Heart left ventricle (tissue), 13 donors: ENCODE measurements around the gene DEPP1.
A peak's percentile ranks its signal among the peaks of the same experiment; 100 is the strongest.

Experiments
- POLR2A ChIP-seq, 2 donors: fragments of 450-650 bp; IDR thresholded peaks; one replicate each; pipeline ENCODE4 v1.6.1; 2017; ENCODE audit warnings: antibody characterized with exemption in 2 of 2, mild to moderate bottlenecking in 2 of 2, moderate library complexity in 2 of 2
- TF ChIP-seq, protein P1 (sequence below), 12 donors: fragments of 200-600 bp; sonication (generic) in 4 of 12; IDR thresholded peaks; one replicate each; pipeline versions ENCODE4 v1.5.0 to v1.8.0; 2018 to 2022; ENCODE audit warnings: antibody characterized with exemption in 12 of 12, mild to moderate bottlenecking in 5 of 12
- donor health status: ischemic (EF 13 %, LVEDD 7.1; RV severe dilation, severe dysfunction).
- donor health status: DM: no; HTN: yes; CAD: no.
- donor health status: DM: no; HTN: no; CAD: no.
- donor health status: ischemic (EF 25% LVEDD 6.9; RV normal size, moderate dysfunction).
- donor health status: ischemic (EF 25% LVEDD 5.7; RV mildly dilated, moderate dysfunction).
- donor health status: ischemic (EF 35%, LVEDD 5.7; RV mildly dilated, moderate dysfunction).
- donor health status: nonischemic (EF 11% LVEDD 7.7; RV severe dilation, severe dysfunction).
- donor health status: DM: yes; HTN: yes; CAD: no.
- donor health status: PGD.
- donor health status: ischemic (EF 29% LVEDD 5.4; RV normal size, mild dysfunction).
- donor health status: nonischemic (EF 23%, LVEDD 6.1; RV moderate dilation, normal function).

DNA sequence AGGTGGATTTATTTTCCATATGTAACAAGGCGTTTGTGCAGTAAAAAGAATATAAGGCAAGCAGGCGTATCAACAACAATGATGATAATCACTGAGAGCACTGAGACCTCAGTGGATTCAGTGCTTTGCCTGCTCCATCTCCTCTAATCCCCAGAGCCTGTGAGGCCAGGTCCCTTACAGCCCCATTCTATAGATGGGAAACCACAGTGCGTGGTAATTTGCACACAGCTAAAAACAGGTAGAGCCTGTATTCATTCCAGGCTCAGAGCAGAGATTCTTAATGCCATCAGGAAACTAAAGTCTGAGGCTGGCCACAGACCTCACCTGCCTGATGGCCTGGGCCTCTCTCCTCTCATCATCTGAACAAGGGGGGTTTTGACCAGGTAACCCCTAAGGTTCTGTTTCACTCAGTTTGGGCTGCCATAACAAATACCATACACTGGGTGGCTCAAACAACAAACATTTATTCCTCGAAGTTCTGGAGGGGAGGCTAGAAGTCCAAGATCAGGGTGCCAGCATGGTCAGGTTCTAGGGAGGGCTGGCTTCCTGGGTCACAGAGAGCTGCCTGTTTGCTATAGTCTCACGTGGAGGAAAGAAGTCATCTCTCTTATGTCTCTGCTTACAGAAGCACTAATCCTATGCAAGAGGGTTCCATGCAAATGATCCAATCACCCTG lies 29.3 kb downstream of the DEPP1 start:
- TF ChIP-seq, protein P1, sequence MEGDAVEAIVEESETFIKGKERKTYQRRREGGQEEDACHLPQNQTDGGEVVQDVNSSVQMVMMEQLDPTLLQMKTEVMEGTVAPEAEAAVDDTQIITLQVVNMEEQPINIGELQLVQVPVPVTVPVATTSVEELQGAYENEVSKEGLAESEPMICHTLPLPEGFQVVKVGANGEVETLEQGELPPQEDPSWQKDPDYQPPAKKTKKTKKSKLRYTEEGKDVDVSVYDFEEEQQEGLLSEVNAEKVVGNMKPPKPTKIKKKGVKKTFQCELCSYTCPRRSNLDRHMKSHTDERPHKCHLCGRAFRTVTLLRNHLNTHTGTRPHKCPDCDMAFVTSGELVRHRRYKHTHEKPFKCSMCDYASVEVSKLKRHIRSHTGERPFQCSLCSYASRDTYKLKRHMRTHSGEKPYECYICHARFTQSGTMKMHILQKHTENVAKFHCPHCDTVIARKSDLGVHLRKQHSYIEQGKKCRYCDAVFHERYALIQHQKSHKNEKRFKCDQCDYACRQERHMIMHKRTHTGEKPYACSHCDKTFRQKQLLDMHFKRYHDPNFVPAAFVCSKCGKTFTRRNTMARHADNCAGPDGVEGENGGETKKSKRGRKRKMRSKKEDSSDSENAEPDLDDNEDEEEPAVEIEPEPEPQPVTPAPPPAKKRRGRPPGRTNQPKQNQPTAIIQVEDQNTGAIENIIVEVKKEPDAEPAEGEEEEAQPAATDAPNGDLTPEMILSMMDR (IDR thresholded peaks at IDR 0.05), result peak in 3 of 12 donors; percentile 18 to 24 (median 21)
- TF ChIP-seq POLR2A (IDR thresholded peaks at IDR 0.05), result no peak
